GM18858 (cell line): ENCODE results near the gene FBXO28.
A peak's percentile ranks its signal among the peaks of the same experiment; 100 is the strongest.

Source experiments
- ATAC-seq: cut with Tn5 transposase; IDR thresholded peaks from one replicate; pipeline ENCODE4 v1.9.1; 2021; ENCODE audit not compliant: unreplicated experiment

Gene FBXO28

DNA sequence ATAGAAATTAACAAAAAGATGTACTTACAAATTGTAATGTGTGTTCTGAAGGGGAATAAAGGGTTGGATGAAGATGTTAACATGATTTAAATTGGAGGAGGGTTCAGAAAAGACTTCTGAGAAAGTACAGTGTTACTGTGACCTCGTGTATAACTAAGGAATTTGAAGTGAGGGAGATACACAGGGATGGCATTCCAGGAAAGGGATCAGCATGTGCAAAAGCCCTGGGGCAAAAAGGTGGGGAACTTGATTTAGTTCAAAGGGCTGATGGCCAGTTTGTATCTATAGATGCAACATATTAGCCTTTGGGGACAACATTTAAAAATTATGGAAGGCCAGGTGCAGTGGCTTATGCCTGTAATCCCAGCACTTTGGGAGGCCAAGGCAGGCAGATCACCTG, 35.8 kb downstream of the FBXO28 start:
- ATAC-seq, result no peak

DNA sequence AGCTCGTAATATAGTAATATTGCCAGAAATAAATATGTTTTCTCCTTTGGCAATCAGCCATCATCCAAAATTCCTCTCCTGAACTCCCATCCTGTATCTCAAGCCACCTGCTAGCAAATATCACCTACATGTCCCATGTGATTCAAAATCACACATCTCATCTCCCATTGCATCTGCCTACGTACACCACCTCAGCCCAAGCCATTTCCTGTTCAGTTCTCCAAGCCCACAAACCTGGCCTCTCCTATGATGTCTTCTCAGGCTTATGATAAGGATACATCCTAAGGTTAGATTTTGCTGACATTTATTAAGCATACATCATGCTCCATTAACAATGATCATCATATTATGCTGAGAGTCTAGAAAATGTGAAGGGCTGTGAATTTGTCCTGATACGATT, 37.2 kb downstream of the FBXO28 start:
- no peak for ATAC-seq

DNA sequence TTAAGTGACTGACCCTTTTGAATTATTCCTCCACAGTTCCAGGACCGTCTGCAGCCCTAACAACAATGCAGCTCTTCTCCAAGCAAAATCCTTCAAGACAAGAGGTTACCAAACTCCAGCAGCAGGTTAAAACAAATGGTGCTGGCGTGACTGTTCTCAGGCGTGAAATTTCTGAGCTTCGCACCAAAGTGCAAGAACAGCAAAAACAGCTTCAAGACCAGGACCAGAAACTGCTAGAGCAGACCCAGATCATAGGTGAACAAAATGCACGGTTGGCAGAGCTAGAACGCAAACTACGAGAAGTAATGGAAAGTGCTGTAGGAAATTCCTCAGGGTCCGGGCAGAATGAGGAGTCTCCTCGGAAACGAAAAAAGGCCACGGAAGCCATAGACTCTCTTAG, 43.4 kb downstream of the FBXO28 start:
- ATAC-seq, result no peak

DNA sequence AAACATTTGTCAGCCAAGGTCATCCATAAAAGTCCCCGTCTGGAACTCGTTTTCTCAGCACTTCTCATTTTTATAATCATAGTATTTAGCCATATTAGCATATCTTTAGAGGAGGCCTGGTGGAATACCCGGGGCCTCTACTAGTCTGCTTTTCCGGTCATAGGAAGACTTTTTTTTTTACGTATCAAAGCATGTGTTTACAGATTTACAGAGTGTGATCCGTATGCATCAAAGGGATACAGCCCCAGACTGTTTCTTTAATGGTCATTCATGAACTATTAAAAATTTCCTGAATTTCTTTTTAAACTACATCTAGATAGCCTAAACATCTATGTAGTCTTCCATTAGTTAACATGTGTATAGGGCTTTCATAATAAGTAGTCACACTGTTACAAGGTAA, 45.6 kb downstream of the FBXO28 start:
- ATAC-seq, result no peak

DNA sequence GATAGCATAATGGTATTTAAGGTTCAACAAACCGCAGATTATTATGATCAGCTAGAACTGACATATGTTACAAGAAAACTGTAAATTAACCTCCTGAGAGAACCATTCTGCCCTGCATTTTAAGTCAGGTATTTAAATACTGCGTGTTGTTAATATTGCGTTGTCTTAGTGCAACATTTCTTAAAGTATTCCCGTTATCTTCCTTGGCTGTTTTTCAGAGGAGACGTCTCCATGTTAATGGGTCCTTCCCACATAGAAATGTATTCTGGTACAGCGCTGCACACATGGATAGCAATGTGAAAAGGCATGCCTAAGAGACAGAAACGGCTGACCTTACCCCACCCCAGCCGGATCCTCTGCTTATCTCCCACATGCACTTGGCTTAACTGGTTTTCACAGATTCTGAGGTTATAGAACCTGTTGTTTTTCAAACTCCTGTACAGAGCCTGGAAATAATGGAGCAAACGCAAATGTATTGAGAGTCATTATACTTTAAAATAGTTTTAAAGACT, 46.3 kb downstream of the FBXO28 start:
- ATAC-seq, result no peak

DNA sequence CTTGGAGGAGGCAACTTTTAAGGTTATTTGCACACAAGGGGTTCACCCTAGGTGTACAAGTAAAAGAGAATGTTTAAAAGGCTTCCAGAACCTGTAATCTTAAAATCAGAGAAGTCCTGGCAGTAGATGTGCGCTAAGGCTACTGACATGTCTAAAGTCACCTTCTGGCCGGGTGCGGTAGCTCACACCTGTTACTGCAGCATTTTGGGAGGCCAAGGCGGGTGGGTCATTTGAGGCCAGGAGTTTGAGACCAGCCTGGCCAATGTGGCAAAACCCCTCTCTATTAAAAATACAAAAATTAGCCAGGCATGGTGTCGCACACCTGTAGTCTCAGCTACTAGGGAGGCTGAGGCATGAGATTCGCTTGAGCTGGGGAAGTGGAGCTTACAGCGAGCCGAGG, 48.9 kb downstream of the FBXO28 start:
- no peak for ATAC-seq

DNA sequence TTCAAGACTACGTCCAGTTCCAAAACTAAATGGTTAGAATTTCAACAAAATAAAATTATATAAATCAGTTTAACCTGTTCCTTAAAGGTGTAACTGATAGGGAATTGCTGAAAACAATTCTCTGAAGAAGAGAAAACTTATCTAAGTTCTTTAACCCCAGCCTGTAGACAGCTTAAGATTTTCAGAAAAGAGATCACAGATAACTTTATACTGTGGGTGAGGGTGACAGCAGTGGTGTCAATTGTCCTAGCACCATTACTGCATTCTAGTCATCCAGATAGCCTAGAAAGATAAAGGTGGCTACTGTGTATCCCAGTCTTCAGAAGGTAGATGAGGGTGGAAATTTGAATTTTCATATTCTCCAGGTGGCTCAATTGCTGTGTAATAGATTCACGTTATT, 49.4 kb downstream of the FBXO28 start:
- ATAC-seq, result no peak

DNA sequence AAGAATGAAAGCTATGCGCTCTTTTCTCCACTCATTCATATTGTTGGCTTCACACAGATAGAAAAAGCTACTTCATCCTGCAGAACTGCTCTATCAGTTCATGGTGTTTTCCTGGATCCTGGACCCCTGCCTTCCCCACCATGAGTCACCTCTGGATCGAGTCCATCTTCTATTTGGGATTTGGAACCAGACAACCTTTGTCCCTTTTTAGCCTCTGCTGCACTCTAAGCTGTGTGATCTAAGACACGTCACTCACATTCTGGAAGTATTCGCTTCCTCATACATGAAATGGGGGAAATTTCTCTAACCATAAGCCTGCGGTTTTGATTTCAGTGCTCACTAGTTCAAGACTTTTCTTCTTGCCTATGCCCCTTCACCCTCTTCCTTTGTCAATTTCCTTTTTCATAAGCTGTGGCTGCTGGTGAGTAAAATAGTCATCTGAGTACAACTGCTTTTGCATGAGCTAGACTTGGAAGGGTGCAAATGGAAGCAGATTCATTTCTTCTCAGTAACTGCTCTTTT, 55.0 kb downstream of the FBXO28 start:
- peak; percentile 95 for ATAC-seq

DNA sequence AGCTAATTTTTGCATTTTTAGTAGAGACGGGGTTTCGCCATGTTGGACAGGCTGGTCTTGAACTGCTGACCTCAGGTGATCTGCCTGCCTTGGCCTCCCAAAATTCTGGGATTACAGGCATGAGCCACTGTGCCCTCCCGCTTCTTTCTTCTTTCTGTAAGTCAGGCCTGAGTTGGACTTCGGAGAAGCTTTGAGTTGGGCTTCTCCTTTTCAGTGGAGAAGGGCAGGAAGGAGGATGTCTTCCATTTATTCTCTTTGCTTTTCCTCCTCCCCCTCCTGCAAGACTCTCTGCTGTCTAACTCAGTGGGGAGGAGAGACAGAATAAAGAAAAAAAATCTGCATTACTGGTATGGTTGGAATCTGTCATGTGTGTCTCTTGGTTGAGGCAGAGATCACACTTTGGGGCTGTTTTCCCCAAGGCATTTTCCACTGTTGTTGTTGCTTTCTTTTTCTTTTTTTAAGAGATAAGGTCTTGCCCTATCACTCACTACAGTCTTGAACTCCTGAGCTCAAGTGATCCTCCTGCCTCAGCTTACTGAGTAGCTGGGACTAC, 55.9 kb downstream of the FBXO28 start:
- no peak for ATAC-seq

DNA sequence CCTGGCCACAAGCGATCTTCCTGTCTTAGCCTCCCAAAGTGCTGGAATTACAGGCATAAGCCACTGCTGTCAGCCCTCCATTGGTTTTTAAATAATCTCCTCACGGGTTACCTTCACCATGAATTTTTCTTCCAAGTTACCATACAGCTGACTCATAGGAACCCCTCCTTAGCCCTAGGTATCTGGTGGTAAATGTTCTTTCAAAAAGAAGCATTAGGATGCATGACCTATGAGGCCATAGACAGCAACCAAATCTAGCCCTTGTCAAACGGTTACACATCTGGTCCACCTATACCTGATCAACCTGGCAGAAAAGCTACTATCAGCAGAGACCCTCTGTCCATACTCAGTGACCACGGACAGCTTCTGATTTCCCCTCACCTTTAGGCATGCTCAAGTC, 56.4 kb downstream of the FBXO28 start:
- ATAC-seq, result no peak

DNA sequence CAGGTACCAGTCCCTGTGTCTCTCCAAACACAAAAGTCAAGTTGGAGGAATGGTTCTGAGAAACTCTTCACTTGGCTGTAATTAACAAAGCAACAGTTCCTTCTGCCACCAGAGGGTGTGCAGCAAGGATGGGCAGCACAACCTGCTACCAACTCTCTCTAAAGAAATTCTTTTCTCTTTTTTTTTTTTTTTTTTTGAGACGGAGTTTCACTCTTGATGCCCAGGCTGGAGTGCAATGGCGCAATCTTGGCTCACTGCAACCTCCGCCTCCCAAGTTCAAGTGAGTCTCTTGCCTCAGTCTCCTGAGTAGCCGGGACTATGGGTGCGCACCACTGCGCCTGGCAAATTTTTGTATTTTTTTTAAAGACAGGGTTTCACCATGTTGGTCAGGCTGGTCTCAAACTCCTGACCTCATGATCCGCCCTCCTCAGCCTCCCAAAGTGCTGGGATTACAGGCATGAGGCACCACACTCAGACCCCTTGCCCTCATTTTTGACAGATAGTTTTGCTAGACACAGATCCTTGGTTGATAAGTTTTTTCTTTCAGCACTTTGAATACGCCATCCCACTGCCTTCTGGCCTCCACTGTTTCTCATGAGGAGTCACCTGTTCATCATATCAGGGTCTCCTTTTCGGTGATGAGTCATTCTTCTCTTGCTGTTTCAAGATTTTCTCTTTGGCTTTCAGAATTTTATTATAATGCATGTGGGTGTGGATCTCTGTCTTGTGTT, 57.0 kb downstream of the FBXO28 start:
- no peak for ATAC-seq

DNA sequence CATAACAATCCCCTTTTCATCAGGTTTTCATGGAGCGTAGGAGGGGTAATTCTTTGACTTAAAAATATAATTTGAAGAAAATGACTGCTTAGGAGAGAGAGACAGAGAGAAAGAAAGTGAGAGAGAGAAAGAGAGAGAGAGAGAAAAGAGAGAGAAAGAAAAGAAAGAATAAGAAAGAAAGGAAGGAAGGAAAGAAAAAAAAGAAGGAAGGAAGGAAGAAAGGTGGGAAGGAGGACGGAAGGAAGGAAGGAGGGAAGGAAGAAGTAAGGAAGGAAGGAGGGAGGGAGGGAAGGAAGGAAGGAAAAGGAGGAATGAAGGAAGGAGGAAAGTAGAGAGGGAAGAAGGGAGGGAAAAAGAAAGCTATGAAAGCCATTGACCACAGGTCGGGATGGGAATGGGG, 58.3 kb downstream of the FBXO28 start:
- ATAC-seq, result no peak

DNA sequence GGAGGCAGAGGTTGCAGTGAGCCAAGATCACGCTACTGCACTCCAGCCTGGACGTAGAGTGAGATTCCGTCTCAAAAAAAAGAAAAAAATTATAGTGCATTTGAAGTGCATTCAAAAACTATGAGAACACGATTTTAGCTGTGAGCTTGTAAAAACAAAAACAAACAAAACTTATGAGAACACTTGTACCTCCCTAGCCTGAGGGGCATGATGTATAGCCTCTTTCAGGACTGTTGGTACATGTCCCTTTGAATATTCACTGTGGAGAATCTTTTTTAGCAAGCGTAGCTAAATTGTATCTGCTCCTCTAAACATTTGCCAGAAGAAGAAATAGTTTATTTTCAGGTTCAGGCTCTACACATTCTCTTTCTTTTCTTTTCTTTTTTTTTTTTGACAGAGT, 59.6 kb downstream of the FBXO28 start:
- no peak for ATAC-seq

DNA sequence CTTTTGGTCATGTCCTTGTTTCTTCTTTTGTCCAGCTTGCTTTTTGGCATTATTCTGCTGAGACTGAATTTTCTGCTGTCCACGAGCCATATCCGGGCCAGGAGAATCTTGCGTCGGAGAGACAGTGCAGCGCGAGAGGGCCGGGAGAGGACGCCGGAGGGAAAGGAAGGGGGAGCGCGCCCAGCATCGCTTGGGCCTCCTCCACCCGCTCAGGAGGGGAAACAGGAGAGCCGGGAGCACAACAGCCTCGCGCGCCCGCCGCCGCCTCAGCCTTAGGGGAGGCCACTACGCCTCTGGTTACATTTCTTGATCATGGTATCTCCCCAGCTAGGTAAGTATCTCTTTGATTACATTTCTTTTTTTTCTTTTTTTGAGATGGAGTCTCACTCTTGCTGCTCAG, 61.7 kb downstream of the FBXO28 start:
- ATAC-seq, result no peak

DNA sequence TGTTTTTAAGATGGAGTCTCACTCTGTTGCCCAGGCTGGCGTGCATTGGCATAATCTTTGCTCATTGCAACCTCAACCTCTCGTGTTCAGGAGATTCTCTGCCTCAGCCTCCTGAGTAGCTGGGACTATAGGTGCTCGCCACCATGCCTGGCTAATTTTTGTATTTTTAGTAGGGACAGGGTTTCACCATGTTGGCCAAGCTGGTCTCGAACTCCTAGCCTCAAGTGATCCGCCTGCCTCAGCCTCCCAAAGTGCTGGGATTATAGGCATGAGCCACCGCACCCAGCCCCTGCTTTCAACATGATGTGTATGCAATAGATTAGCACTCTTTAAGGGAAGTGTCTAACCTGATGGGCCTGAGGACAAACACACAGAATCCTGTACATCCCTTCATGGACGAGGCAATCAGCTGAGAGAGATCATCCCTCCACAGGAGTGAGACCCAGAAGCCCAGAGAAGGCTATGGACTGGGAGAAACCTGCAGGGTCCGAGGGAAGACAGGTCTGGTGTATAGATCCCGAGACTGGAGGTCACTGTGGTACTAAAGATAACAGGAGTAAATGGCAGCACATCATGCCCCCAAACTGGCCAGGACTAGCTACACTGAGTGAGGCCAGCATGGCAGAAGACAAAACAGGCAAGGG, 63.6 kb downstream of the FBXO28 start:
- ATAC-seq, result no peak

DNA sequence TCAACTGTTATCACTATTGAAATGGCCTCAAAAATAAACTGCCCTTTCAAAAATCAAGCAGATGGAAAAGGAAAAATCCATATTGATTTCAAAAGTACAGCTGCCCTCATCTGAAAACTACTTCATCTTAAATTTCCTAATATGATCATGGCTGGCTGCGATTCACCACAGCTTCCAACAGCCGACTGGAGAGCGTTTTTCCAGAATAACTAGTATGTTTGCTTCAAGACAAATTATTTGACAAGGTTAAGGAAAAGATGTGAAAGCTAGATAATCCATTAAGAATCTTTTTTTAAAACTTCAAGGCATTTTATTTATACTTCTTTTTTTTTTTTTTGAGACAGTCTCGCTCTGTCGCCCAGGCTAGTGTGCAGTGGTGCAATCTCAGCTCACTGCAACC, 65.0 kb downstream of the FBXO28 start:
- ATAC-seq, result no peak

DNA sequence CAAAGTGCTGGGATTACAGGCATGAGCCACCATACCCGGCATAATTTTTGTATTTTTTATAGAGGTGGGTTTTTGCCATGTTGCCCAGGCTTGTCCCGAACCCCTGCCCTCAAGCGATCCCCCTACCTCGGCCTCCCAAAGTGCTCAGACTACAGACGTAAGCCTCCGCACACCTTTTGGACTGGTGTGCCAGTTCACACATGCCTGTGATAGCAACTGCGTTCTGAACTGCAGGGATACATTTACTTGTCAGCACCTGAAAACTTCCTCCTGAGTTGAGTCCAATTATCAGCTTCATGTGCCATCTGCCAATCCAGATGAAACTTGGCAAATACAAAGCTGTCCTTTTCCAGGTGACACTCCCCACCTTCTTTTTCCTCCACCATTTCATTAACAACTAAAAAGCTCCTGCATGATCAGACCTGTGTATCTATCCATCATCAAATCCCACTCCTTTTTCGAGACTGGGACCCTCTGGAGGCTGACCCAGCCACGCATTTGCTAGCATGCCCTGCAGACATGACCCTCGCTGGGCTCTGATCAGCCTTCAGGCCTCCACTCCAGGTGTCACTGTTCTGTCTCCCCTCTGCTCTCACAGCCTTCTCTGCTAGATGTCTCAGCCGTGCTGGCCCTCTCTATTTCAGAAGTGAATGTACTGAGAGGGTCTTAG, 67.0 kb downstream of the FBXO28 start:
- ATAC-seq, result no peak

DNA sequence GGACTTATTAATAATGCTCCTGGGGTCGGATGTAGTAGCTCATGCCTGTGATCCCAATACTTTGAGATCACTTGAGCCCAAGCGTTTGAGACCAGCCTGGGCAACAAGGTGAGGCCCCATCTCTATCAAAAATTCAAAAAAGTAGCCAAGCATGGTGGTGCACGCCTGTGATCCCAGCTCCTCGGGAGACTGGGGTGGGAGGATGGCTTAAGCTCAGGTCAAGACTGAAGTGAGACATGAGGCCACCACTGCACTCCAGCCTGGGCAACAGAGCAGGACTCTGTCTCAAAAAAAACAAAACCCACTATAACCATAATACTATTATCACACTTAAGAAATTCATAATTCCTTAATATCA, 67.5 kb downstream of the FBXO28 start:
- ATAC-seq, result no peak

DNA sequence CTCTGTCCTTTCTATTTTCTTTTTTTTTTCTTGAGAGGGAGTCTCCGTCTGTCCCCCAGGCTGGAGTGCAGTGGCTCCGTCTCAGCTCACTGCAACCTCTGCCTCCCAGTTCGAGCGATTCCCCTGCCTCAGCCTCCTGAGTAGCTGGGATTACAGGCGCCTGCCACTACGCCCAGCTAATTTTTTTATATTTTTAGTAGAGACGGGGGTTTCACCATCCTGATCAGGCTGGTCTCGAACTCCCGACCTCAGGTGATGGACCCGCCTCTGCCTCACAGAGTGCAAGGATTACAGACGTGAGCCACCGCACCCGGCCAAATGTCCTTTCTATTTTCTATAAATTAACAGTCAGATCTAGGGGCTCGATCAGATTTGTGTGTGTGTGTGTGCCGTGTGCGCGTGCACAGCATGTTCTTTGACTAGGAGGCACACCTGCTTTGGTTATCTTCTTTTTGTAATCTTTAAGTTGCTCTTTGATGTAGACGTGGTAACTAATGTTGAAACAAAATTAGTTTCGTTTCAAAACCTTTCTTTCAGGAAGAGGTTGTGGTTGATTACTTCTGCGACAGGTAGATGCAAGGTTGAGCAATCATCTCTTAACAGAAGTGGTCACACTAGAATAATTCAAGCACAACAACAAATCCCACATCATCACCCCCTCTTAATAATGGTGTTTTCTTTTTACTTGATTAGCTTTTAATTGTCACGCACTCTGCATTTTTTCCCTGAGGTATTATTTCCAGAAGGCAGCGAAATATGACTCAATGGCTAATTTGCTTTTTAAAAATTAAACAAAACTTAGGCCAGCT, 68.3 kb downstream of the FBXO28 start:
- peak; percentile 52 for ATAC-seq

DNA sequence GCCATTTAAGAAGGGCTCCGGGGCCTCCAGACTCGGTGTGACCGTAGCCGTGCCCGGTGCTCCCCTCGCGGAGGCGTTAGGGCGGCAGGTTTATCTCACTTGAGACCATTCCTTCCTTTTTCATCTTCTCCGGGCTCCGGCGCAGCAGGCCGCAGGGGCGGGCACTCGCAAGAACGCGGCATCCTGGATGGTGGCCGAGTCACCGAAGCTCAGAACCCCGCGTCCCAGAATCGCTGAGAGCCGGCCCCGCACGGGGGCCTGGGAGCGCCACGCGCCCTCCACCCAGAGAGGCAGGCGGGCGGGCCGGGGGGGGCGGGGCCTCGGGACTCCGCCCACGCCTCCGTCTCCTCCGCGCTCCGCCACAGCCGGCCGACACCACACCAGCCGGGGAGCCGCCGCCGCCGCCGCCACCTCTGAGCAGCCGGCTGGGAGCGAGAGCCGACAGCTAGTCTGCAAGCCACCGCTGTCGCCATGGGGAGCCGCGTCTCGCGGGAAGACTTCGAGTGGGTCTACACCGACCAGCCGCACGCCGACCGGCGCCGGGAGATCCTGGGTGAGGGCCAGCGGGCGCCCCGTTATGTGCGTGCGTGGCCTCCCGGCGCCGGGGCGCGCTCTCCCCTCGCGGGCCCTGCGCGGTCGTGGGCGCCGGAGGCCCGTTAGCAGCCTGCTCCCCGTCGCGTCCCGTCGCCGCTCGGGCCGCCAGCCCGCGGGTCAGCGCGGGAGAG, 69.1 kb downstream of the FBXO28 start, which contains the start of gene DEGS1:
TSS of gene DEGS1 (plus strand) at position 375 of the 725 bp plus-strand sequence. CDS start at position 472, 97 bp downstream.
- ATAC-seq, result peak; percentile 37
